SU-DHL-6 (cell line): ENCODE measurements around the gene NTRK2.

Source experiments
- H2AFZ ChIP-seq: fragments of 200-600 bp; sonication (generic); 2 replicates; pipeline ENCODE4 v1.6.1; 2014; ENCODE audit warnings: low read depth, mild to moderate bottlenecking, moderate library complexity, mixed read lengths, antibody characterized with exemption, low read length; ENCODE audit not compliant: severe bottlenecking
- H3F3A ChIP-seq: fragments of 200-600 bp; shearing (Covaris generic); 2 replicates; pipeline ENCODE4 v1.6.0; 2016; ENCODE audit warnings: antibody characterized with exemption, mild to moderate bottlenecking; ENCODE audit not compliant: insufficient read depth
- H3K27ac ChIP-seq: fragments of 200-600 bp; sonication (generic); 2 replicates; pipeline ENCODE4 v1.5.1; 2016; ENCODE audit warnings: low read depth, mild to moderate bottlenecking, low read length, moderate library complexity, mixed read lengths
- H3K27me3 ChIP-seq: fragments of 200-600 bp; sonication (generic), shearing (Covaris generic); 2 replicates; pipeline ENCODE4 v1.6.0; 2014; ENCODE audit warnings: mild to moderate bottlenecking, low read length
- H3K36me3 ChIP-seq: fragments of 200-600 bp; sonication (generic); 2 replicates; pipeline ENCODE4 v1.6.1; 2014; ENCODE audit warnings: mild to moderate bottlenecking, low read length, mixed read lengths
- H3K4me2 ChIP-seq: fragments of 300-600, 200-600 bp; shearing (Covaris generic), sonication (generic); 2 replicates; pipeline ENCODE4 v1.6.0; 2014; ENCODE audit warnings: low read length, low read depth, mild to moderate bottlenecking; ENCODE audit not compliant: poor library complexity, severe bottlenecking
- H3K4me3 ChIP-seq: fragments of 200-600 bp; sonication (generic); 2 replicates; pipeline ENCODE4 v1.5.1; 2014; ENCODE audit warnings: antibody characterized with exemption, low read length, mild to moderate bottlenecking, mixed read lengths; ENCODE audit not compliant: insufficient read depth, poor library complexity, severe bottlenecking
- H3K79me2 ChIP-seq: fragments of 200-600 bp; sonication (generic); 2 replicates; pipeline ENCODE4 v1.6.1; 2014; ENCODE audit warnings: mild to moderate bottlenecking, low read length, moderate library complexity; ENCODE audit not compliant: insufficient read depth
- H3K9ac ChIP-seq: fragments of 200-600 bp; sonication (generic); 2 replicates; pipeline ENCODE4 v1.7.0; 2014; ENCODE audit warnings: mild to moderate bottlenecking, low read length
- H3K9me2 ChIP-seq: fragments of 200-600 bp; sonication (generic); replicated peaks from 2 replicates; pipeline ENCODE4 v1.6.1; 2014; ENCODE audit warnings: low read length; ENCODE audit not compliant: insufficient read depth
- H3K9me3 ChIP-seq: fragments of 200-600 bp; sonication (generic); 2 replicates; pipeline ENCODE4 v1.6.1; 2014; ENCODE audit warnings: low read length, mixed read lengths; ENCODE audit not compliant: insufficient read depth
- H4K20me1 ChIP-seq: fragments of 200-600 bp; sonication (generic); 2 replicates; pipeline ENCODE4 v1.6.1; 2014; ENCODE audit warnings: low read depth, mild to moderate bottlenecking, antibody characterized with exemption, low read length, moderate library complexity, mixed read lengths
- EZH2phosphoT487 ChIP-seq: fragments of 200-600 bp; sonication (generic), shearing (Covaris generic); conservative IDR thresholded peaks from 2 replicates; pipeline ENCODE4 v1.6.1; 2018; ENCODE audit warnings: mild to moderate bottlenecking, antibody characterized with exemption, low read length, moderate library complexity, mixed read lengths
- TF ChIP-seq, protein P1 (sequence below): fragments of 200-600 bp; sonication (generic); IDR thresholded peaks from one replicate; pipeline ENCODE4 v1.5.1; 2017; ENCODE audit warnings: antibody characterized with exemption, mild to moderate bottlenecking, low read length, moderate library complexity; ENCODE audit not compliant: insufficient read depth, poor library complexity, severe bottlenecking

Gene NTRK2

GRCh38 chr9:84846906-84847305 is 177.4 kb downstream of the NTRK2 start:
- Histone ChIP-seq H3K79me2 (no peaks in the 10 kb centered on the region), H3K9ac (no peak overlapping the region), H3K4me3 (no peak overlapping the region), H2AFZ (no peak overlapping the region), H3F3A (no peaks in the 10 kb centered on the region), H4K20me1 (no peaks in the 10 kb centered on the region), H3K27ac (no peak overlapping the region), H3K36me3 (no peaks in the 10 kb centered on the region), H3K9me2 (no peaks in the 10 kb centered on the region), H3K4me2 (no peak overlapping the region), H3K9me3 (no peaks in the 10 kb centered on the region), H3K27me3 (no peaks in the 10 kb centered on the region)
- TF ChIP-seq EZH2phosphoT487, result no peak
- TF ChIP-seq, protein P1, sequence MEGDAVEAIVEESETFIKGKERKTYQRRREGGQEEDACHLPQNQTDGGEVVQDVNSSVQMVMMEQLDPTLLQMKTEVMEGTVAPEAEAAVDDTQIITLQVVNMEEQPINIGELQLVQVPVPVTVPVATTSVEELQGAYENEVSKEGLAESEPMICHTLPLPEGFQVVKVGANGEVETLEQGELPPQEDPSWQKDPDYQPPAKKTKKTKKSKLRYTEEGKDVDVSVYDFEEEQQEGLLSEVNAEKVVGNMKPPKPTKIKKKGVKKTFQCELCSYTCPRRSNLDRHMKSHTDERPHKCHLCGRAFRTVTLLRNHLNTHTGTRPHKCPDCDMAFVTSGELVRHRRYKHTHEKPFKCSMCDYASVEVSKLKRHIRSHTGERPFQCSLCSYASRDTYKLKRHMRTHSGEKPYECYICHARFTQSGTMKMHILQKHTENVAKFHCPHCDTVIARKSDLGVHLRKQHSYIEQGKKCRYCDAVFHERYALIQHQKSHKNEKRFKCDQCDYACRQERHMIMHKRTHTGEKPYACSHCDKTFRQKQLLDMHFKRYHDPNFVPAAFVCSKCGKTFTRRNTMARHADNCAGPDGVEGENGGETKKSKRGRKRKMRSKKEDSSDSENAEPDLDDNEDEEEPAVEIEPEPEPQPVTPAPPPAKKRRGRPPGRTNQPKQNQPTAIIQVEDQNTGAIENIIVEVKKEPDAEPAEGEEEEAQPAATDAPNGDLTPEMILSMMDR, result no peak

DNA sequence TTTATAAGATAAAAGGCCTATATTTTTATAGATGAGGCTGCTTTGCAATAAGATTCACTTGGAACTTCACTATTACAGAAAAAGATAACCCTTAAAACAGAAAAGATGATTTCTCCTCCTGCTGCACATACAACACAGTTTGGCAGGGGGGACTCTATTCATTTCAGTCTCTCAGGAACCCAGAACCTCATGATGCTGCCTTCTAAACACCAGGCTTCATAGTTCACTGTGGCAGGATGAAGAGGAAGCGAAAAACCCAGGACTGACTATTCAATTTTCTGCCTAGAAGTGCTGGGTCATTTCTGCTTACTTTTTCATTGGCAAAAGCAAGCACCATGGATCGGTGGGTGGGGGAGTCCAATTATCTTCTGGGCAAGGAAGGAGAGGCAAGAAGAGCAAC is 179.5 kb downstream of the NTRK2 start:
- TF ChIP-seq EZH2phosphoT487, result no peak
- TF ChIP-seq, protein P1, result no peak
- no peaks in the 10 kb centered on the region for H3K9me3 ChIP-seq

DNA sequence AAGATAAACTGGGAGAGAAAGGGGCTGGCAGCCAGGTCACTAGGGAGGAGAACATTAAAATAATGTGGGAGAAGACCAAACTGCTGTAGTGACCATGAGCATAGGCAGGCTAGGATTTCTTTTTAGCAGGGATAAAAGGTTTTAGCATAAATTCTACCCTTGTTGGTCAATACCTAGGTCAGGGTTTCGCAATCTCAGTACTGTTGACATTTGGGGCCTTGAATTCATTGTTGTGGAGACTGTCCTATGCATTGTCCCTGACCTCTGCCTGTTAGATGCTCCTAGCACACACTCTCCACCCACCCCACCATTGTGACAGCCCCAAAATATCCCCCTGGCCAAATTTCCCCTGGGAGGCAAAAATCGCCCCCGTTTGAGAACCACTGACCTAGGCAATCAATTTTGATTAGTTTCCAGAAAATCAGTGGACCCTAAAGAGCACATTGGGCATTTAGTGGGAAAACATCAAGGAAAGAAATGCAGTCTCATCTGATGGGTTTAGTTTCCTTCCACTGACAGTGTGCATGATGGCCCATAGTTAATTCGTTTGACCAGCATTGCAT is 181.4 kb downstream of the NTRK2 start:
- Histone ChIP-seq H4K20me1 (no peaks in the 10 kb centered on the region), H3K27ac (no peak overlapping the region), H3K9ac (no peak overlapping the region), H3K36me3 (no peaks in the 10 kb centered on the region), H3K9me2 (no peaks in the 10 kb centered on the region), H3K4me3 (no peak overlapping the region), H3K9me3 (no peaks in the 10 kb centered on the region), H3F3A (no peaks in the 10 kb centered on the region), H3K4me2 (no peak overlapping the region), H3K79me2 (no peaks in the 10 kb centered on the region), H3K27me3 (no peaks in the 10 kb centered on the region), H2AFZ (no peak overlapping the region)
- TF ChIP-seq, protein P1, result no peak
- no peak for TF ChIP-seq EZH2phosphoT487

More for the DNA sequence above, 179.5 kb downstream of the NTRK2 start:
- Histone ChIP-seq H3K36me3 (no peaks in the 10 kb centered on the region), H3K9ac (no peak overlapping the region), H3K27ac (no peak overlapping the region), H3K27me3 (no peaks in the 10 kb centered on the region), H2AFZ (no peak overlapping the region), H3F3A (no peaks in the 10 kb centered on the region), H3K4me2 (no peak overlapping the region), H3K9me2 (no peaks in the 10 kb centered on the region), H3K79me2 (no peaks in the 10 kb centered on the region), H3K4me3 (no peak overlapping the region), H4K20me1 (no peaks in the 10 kb centered on the region)
